Mammary epithelial cell (primary cell): Measurements from ENCODE around the gene SYTL3.

Experiments used
- EZH2 ChIP-seq: IDR thresholded peaks from 2 replicates; pipeline ENCODE4 v1.6.1; 2012; ENCODE audit warnings: low read length, inconsistent platforms, borderline replicate concordance
- TF ChIP-seq, protein P1 (sequence below), 2 donors: IDR thresholded peaks in 1 of 2; conservative IDR thresholded peaks in 1 of 2; 2 replicates each; pipeline ENCODE4 v1.5.1; 2011 to 2012; ENCODE audit warnings: inconsistent platforms in 2 of 2, low read length in 2 of 2, mild to moderate bottlenecking in 2 of 2, control low read depth in 1 of 2, low read depth in 1 of 2; ENCODE audit not compliant: insufficient read depth in 1 of 2; ENCODE audit errors: extremely low read depth in 1 of 2

- TF ChIP-seq, protein P1, sequence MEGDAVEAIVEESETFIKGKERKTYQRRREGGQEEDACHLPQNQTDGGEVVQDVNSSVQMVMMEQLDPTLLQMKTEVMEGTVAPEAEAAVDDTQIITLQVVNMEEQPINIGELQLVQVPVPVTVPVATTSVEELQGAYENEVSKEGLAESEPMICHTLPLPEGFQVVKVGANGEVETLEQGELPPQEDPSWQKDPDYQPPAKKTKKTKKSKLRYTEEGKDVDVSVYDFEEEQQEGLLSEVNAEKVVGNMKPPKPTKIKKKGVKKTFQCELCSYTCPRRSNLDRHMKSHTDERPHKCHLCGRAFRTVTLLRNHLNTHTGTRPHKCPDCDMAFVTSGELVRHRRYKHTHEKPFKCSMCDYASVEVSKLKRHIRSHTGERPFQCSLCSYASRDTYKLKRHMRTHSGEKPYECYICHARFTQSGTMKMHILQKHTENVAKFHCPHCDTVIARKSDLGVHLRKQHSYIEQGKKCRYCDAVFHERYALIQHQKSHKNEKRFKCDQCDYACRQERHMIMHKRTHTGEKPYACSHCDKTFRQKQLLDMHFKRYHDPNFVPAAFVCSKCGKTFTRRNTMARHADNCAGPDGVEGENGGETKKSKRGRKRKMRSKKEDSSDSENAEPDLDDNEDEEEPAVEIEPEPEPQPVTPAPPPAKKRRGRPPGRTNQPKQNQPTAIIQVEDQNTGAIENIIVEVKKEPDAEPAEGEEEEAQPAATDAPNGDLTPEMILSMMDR (conservative IDR thresholded peaks at IDR 0.05 in 1 of 2, IDR thresholded peaks at IDR 0.05 in 1 of 2; ENCODE audit: extremely low read depth in 1 of 2, insufficient read depth in 1 of 2, low read depth in 1 of 2, low read length in 2 of 2) = no peak
- no peak for TF ChIP-seq EZH2
Measured at GRCh38 chr6:158687506-158687905, 37.7 kb downstream of the SYTL3 start.
